Trophoblast cell (in vitro differentiated cells and primary cell): ENCODE data around the gene EPHA6.

Experiments used
- DNase-seq, 2 donors: peaks; one replicate each; pipeline ENCODE4 v3.0.0-alpha.2; 2016
- H2AFZ ChIP-seq: 2 replicates; pipeline ENCODE4 v1.6.1; 2013; ENCODE audit warnings: low read length, moderate library complexity, mild to moderate bottlenecking; ENCODE audit not compliant: insufficient read depth, poor library complexity
- H2AK5ac ChIP-seq: 2 replicates; pipeline ENCODE4 v1.6.1; 2013; ENCODE audit warnings: mild to moderate bottlenecking, low read length
- H2BK120ac ChIP-seq: 2 replicates; pipeline ENCODE4 v1.6.1; 2013; ENCODE audit warnings: low read length, mild to moderate bottlenecking, moderate library complexity; ENCODE audit not compliant: insufficient read depth, poor library complexity
- H2BK12ac ChIP-seq: 2 replicates; pipeline ENCODE4 v1.6.1; 2013; ENCODE audit warnings: mild to moderate bottlenecking, low read length, moderate library complexity
- H2BK5ac ChIP-seq: 2 replicates; pipeline ENCODE4 v1.6.1; 2013; ENCODE audit warnings: low read length, low read depth, moderate library complexity, mild to moderate bottlenecking; ENCODE audit not compliant: poor library complexity
- H3K14ac ChIP-seq: 2 replicates; pipeline ENCODE4 v1.6.1; 2013; ENCODE audit warnings: mild to moderate bottlenecking, low read length
- H3K18ac ChIP-seq: 2 replicates; pipeline ENCODE4 v1.6.1; 2013; ENCODE audit warnings: mild to moderate bottlenecking, low read length
- H3K23ac ChIP-seq: 2 replicates; pipeline ENCODE4 v1.6.1; 2013; ENCODE audit warnings: low read length
- H3K27ac ChIP-seq: 2 replicates; pipeline ENCODE4 v1.5.1; 2013; ENCODE audit warnings: low read depth, mild to moderate bottlenecking, inconsistent platforms, low read length, moderate library complexity
- H3K27me3 ChIP-seq: 2 replicates; pipeline ENCODE4 v1.6.1; 2013; ENCODE audit warnings: inconsistent platforms, mild to moderate bottlenecking, low read length, moderate library complexity; ENCODE audit not compliant: insufficient read depth
- H3K36me3 ChIP-seq, 2 experiments: 1 replicate in 1 of 2; 2 replicates in 1 of 2; pipeline ENCODE4 v1.6.1; 2013; ENCODE audit warnings: low read length in 2 of 2, mild to moderate bottlenecking in 2 of 2, moderate library complexity in 1 of 2; ENCODE audit not compliant: insufficient read depth in 2 of 2, control insufficient read depth in 1 of 2
- H3K4ac ChIP-seq: 2 replicates; pipeline ENCODE4 v1.6.1; 2013; ENCODE audit warnings: low read depth, mild to moderate bottlenecking, low read length, moderate library complexity
- H3K4me1 ChIP-seq, 2 experiments: 1 replicate in 1 of 2; 2 replicates in 1 of 2; pipeline ENCODE4 v1.6.1; 2013; ENCODE audit warnings: low read length in 2 of 2, mild to moderate bottlenecking in 2 of 2, moderate library complexity in 1 of 2; ENCODE audit not compliant: insufficient read depth in 2 of 2, control insufficient read depth in 1 of 2
- H3K4me2 ChIP-seq: 2 replicates; pipeline ENCODE4 v1.6.1; 2013; ENCODE audit warnings: inconsistent platforms, mild to moderate bottlenecking, low read length, moderate library complexity
- H3K4me3 ChIP-seq: 2 replicates; pipeline ENCODE4 v1.5.1; 2013; ENCODE audit warnings: mild to moderate bottlenecking, low read depth, low read length, inconsistent platforms
- H3K79me1 ChIP-seq: one replicate; pipeline ENCODE4 v1.6.1; 2013; ENCODE audit warnings: low read length
- H3K79me2 ChIP-seq: 2 replicates; pipeline ENCODE4 v1.6.1; 2013; ENCODE audit warnings: low read length, mild to moderate bottlenecking; ENCODE audit not compliant: control insufficient read depth, insufficient read depth, poor library complexity
- H3K9ac ChIP-seq: 2 replicates; pipeline ENCODE4 v1.6.1; 2013; ENCODE audit warnings: mild to moderate bottlenecking, low read length
- H3K9me3 ChIP-seq: 2 replicates; pipeline ENCODE4 v1.6.1; 2013; ENCODE audit warnings: low read depth, mild to moderate bottlenecking, control low read depth, inconsistent platforms, low read length; ENCODE audit not compliant: insufficient read depth
- H4K12ac ChIP-seq: 2 replicates; pipeline ENCODE4 v1.6.1; 2013; ENCODE audit warnings: low read depth, mild to moderate bottlenecking, low read length, moderate library complexity
- H4K8ac ChIP-seq: 2 replicates; pipeline ENCODE4 v1.6.1; 2013; ENCODE audit warnings: low read depth, mild to moderate bottlenecking, low read length, moderate library complexity
- H4K91ac ChIP-seq: one replicate; pipeline ENCODE4 v1.6.1; 2013; ENCODE audit warnings: low read depth, mild to moderate bottlenecking, low read length, moderate library complexity
- WGBS: extraction: QIAGEN DNeasy Blood & Tissue Kit; methylation state at CpG from one replicate; pipeline ENCODE4 v1.1.7; 2013; ENCODE audit warnings: missing lambda C conversion rate; ENCODE audit not compliant: insufficient read length, insufficient coverage; ENCODE audit errors: extremely low coverage; 5-methylcytosine and 5-hydroxymethylcytosine counted together

Gene EPHA6

GRCh38 chr3:97066531-97066930, 252.1 kb downstream of the EPHA6 start:
- Histone ChIP-seq H2BK5ac (no peak overlapping the region), H3K18ac (no peak overlapping the region), H3K4me3 (no peak overlapping the region), H3K79me1 (no peaks in the 10 kb centered on the region), H4K12ac (no peak overlapping the region), H4K91ac (no peak overlapping the region), H3K27ac (no peak overlapping the region), H3K4me2 (no peak overlapping the region), H3K4ac (no peak overlapping the region), H3K27me3 (no peaks in the 10 kb centered on the region), H2AK5ac (no peak overlapping the region), H3K23ac (no peak overlapping the region), H2BK120ac (no peak overlapping the region), H3K4me1 (no peaks in the 10 kb centered on the region), H2BK12ac (no peak overlapping the region), H3K9ac (no peak overlapping the region), H3K14ac (no peak overlapping the region), H3K9me3 (no peaks in the 10 kb centered on the region), H4K8ac (no peak overlapping the region), H3K36me3 (no peaks in the 10 kb centered on the region), H3K79me2 (no peaks in the 10 kb centered on the region), H2AFZ (no peak overlapping the region)
- WGBS = no CpG with 5 or more reads among the region's 1 CpG
- peak; percentile 17 to 65 for DNase-seq

- H3K14ac ChIP-seq = no peak overlapping the region
- H3K27ac ChIP-seq = no peak overlapping the region
- H3K4me3 ChIP-seq = no peak overlapping the region
- no peaks in the 10 kb centered on the region for H3K36me3 ChIP-seq
- H2BK12ac ChIP-seq = no peak overlapping the region
- no peak overlapping the region for H4K91ac ChIP-seq
- no peak overlapping the region for H2BK5ac ChIP-seq
- H4K8ac ChIP-seq = no peak overlapping the region
- H3K4ac ChIP-seq = no peak overlapping the region
- H3K79me1 ChIP-seq = no peaks in the 10 kb centered on the region
- no peak overlapping the region for H3K18ac ChIP-seq
- no peaks in the 10 kb centered on the region for H3K4me1 ChIP-seq
- no peak overlapping the region for H3K9ac ChIP-seq
- no peak overlapping the region for H4K12ac ChIP-seq
- H3K23ac ChIP-seq = no peak overlapping the region
- H3K27me3 ChIP-seq = no peaks in the 10 kb centered on the region
- H3K79me2 ChIP-seq = no peaks in the 10 kb centered on the region
- no peak overlapping the region for H2AFZ ChIP-seq
- peak in 1 of 2 donors; percentile 37 for DNase-seq
- no peaks in the 10 kb centered on the region for H3K9me3 ChIP-seq
- H2BK120ac ChIP-seq = no peak overlapping the region
- H2AK5ac ChIP-seq = no peak overlapping the region
- H3K4me2 ChIP-seq = no peak overlapping the region
Measured at GRCh38 chr3:97070302-97070701, 255.9 kb downstream of the EPHA6 start.

GRCh38 chr3:97074546-97074945, 260.2 kb downstream of the EPHA6 start:
- H3K9me3 ChIP-seq = no peaks in the 10 kb centered on the region
- no peak overlapping the region for H3K4ac ChIP-seq
- H3K23ac ChIP-seq = no peak overlapping the region
- H4K12ac ChIP-seq = no peak overlapping the region
- H2AFZ ChIP-seq = no peak overlapping the region
- H2BK120ac ChIP-seq = no peak overlapping the region
- H3K18ac ChIP-seq = no peak overlapping the region
- no peak overlapping the region for H3K9ac ChIP-seq
- H3K4me2 ChIP-seq = no peak overlapping the region
- H2AK5ac ChIP-seq = no peak overlapping the region
- H3K4me1 ChIP-seq = no peaks in the 10 kb centered on the region
- no CpG with 5 or more reads among the region's 2 CpGs for WGBS
- no peak for DNase-seq
- H3K79me2 ChIP-seq = no peaks in the 10 kb centered on the region
- no peak overlapping the region for H4K8ac ChIP-seq
- H2BK5ac ChIP-seq = no peak overlapping the region
- no peak overlapping the region for H3K4me3 ChIP-seq
- no peak overlapping the region for H3K27ac ChIP-seq
- H3K79me1 ChIP-seq = no peaks in the 10 kb centered on the region
- no peak overlapping the region for H4K91ac ChIP-seq
- H3K36me3 ChIP-seq = no peaks in the 10 kb centered on the region
- no peak overlapping the region for H2BK12ac ChIP-seq
- H3K14ac ChIP-seq = no peak overlapping the region
- H3K27me3 ChIP-seq = no peaks in the 10 kb centered on the region

- no peak for DNase-seq
- Histone ChIP-seq H4K8ac (no peak overlapping the region), H4K12ac (no peak overlapping the region), H3K9ac (no peak overlapping the region), H2AFZ (no peak overlapping the region), H3K27me3 (no peaks in the 10 kb centered on the region), H2BK120ac (no peak overlapping the region), H3K79me1 (no peaks in the 10 kb centered on the region), H3K36me3 (no peaks in the 10 kb centered on the region), H3K79me2 (no peaks in the 10 kb centered on the region), H3K4me2 (no peak overlapping the region), H2BK12ac (no peak overlapping the region), H2AK5ac (no peak overlapping the region), H3K14ac (no peak overlapping the region), H3K18ac (no peak overlapping the region), H3K4ac (no peak overlapping the region), H4K91ac (no peak overlapping the region), H3K4me1 (no peaks in the 10 kb centered on the region), H3K27ac (no peak overlapping the region), H3K4me3 (no peak overlapping the region), H3K23ac (no peak overlapping the region), H2BK5ac (no peak overlapping the region), H3K9me3 (no peaks in the 10 kb centered on the region)
- WGBS = no CpG with 5 or more reads among the region's 2 CpGs
Measured at GRCh38 chr3:97076673-97077072, 262.3 kb downstream of the EPHA6 start.
